ENCODE measurements around the gene WDR90.

DNA sequence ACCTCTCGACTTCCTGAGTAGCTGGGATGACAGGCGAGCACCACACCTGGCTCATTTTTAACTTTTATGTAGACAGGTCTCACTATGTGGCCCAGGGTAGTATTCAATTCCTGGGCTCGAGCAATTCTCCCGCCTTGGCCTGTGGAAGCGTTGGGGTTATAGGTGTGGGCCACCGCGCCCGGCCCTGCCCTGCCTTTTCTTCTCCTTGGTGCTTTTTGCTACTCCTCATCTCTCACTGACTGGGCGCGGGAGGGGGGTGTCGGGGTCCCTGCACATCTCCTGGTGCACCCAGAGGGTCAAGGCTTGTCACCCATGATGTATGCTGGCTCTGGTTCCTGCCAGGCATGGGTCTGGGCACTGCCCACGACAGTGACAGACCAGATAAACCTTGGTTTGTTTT, 4.6 kb upstream of the WDR90 start:
- no peak for TF ChIP-seq GLI4 (tag by site-specific recombination; IDR thresholded peaks at IDR 0.05)
- no peak for TF ChIP-seq KLF7 (tag by site-specific recombination; IDR thresholded peaks at IDR 0.05; ENCODE audit: borderline replicate concordance)
- TF ChIP-seq ZNF704 (tag by site-specific recombination; IDR thresholded peaks at IDR 0.05), result no peak
- TF ChIP-seq ZBTB21 (tag by site-specific recombination; IDR thresholded peaks at IDR 0.05), result no peak
- TF ChIP-seq ZNF184 (tag by site-specific recombination; IDR thresholded peaks at IDR 0.05), result no peak

Measured in HEK293 (cell line).